ENCODE measurements around the gene PGF.
A peak's percentile ranks its signal among the peaks of the same experiment; 100 is the strongest.
"Not testable (repeated sequence)": the region's sequence is repeated elsewhere in the genome, so short reads cannot be mapped to it uniquely, and the experiment has no call there.

PGF gene

DNA sequence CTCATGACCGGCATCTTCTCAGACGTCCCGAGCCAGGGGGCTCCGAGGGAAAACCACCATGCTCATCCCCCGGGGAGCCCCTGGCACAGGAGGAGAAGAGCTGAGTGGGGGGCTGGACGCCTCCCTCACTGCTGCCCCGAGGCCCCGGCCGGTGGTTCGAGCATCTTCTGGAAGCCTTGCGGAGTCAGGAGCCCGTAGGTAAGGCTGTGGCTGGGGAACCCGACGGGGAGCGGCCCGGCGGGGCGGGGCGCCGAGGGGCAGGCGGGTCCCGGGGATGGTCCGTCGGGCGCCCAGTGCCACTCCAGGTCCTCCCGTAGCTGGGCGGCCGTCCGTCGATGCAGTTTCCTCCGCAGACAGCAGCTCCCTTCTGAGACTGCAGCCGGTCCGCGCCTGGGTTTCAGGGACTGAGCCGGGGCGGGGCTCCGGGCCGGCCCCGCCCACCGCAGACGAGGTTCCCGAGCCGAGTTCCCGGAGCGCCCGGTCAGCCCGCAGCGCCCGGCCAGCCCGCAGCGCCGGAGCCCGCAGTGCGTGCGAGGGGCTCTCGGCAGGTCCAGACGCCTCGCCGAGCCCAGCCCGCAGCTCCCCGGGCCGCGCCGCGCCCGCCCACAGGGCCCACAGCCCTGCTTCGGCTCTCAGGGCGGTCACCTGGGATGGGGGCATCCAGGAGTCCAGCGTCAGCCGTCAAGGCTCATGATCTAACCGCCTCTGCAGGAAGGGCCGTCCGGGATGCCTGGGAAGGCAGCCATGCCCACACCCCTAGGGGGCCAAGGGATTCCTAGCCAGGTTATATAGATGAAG, at the start of gene PGF:
PGF (minus strand) TSS at position 369 of the 798 bp plus-strand sequence; CDS start at position 14, 355 bp downstream.
- peak; percentile 24 for DNase-seq

DNA sequence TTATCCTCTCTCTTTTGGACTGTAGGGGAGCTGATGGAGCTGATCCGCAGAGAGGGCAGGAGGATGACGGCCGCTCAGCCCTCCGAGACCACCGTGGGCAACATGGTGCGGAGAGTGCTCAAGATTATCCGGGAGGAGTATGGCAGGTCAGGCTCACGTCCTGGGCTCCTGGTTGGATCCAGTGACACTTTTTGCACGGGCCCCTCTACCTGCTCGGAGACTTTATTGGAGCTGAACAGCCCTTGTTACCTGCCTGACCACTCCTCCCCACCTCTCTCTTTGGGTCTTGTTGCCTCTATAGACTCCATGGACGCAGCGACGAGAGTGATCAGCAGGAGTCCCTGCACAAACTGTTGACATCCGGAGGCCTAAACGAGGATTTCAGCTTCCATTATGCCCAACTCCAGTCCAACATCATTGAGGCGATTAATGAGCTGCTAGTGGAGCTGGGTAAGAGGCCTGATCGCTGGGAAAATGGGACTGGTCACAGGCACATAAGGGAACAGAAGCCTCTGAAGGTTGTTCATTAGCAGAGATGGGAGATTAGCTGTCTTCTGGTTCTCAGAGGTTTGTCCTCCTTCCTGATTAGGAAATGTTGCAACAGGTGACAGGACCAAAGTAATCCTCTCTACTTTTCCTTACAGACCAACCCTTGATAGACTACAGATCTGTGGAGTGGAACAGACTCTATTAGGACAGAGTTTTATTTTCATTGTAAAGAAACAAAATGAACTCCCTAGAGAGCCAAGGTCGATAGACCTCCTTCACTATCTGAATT, 48.0 kb upstream of the PGF start:
- peak; percentile 12 for DNase-seq

DNA sequence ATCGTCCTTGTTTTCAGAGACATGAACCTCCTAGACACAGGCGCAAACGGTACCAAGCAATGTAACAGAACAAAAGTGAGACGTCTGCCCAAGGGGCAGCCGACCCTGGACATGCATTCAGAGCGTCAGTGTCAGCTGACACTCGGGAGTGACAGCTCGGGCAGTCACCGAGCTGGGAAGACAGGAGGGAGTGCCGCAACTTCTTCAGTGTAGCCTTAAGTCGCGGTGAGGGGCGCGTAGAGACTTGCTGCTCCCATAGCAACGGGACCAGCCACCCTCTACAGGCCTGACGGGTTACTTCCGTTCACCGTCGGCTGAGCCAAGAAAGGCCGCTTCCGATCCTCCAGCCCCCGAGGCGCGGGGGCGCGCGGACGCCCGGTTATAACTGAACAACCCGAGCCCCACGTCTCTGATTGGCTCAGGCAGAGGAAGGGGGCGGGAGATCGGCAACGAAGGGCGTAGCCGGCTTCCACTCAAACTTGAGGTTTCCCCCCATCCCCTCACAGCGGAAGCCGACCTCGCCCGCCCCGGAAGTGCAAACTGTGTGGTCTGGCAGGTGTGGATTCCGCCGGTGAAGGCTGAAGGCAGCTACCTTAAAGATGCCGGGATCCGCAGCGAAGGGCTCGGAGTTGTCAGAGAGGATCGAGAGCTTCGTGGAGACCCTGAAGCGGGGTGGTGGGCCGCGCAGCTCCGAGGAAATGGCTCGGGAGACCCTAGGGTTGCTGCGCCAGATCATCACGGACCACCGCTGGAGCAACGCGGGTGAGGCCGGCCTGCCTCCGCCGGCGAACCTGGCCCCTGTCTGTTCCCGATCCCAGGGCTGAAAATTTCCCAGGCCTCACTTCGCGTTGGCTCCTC, 47.2 kb upstream of the PGF start, which contains the start of gene EIF2B2:
EIF2B2 (plus strand) TSS at position 530 of the 858 bp plus-strand sequence; CDS start at position 600, 70 bp downstream.
- DNase-seq = peak; percentile 99

DNA sequence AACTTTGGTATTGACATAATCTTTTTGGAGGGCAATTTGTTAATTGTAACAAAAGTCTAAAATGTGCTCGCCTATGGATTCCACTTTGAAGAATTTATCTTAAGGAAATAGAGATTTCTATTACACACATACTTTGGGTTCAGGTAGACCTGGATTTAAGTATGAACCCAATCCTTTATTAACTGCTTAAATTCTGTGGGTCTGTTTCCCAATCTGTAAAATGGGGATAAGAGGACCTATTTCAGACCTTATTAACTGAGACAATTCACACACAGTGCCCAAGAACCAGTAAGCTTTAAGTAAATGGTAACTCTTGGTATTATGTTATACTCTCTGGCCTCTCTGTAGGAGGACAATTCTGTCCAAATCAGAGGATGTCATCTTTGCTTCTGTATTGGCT, 46.5 kb upstream of the PGF start:
- no peak for DNase-seq

DNA sequence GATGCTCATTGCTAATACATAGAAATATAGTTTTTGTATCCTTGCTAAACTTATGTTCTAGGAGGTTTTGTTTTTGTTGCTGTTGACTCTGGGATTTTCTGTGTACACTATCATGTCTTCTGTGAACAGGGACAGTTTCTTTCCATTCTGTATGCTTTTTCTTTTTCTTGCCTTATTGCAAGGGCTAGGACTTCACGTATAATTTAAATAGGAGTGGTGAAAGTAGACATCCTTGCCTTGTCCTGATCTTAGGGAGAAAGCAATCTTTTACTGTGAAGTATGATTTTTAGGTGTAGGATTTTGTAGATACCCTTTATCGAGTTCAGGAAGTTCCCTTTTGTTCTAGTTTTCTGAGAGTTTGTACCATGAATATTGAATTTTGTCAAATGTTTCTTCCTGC, 45.9 kb upstream of the PGF start:
- DNase-seq = no peak

DNA sequence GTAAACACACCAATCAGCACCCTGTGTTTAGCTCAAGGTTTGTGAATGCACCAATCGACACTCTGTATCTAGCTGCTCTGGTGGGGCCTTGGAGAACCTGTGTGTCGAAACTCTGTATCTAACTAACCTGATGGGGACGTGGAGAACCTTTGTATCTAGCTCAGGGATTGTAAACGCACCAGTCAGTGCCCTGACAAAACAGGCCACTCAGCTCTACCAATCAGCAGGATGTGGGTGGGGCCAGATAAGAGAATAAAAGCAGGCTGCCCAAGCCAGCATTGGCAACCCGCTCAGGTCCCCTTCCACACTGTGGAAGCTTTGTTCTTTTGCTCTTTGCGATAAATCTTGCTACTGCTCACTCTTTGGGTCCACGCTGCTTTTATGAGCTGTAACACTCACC, 40.4 kb upstream of the PGF start:
- DNase-seq = not testable (repeated sequence)

DNA sequence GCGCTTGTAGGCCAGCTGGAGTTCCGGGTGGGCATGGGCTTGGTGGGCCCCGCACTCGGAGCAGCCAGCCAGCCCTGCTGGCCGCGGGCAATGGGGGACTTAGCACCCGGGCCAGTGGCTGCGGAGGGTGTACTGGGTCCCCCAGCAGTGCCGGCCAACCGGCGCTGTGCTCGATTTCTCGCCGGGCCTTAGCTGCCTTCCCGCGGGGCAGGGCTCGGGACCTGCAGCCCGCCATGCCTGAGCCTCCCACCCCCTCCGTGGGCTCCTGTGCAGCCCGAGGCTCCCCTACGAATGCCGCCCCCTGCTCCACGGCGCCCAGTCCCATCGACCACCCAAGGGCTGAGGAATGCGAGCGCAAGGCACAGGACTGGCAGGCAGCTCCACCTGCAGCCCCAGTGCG, 38.8 kb upstream of the PGF start:
- not testable (repeated sequence) for DNase-seq

DNA sequence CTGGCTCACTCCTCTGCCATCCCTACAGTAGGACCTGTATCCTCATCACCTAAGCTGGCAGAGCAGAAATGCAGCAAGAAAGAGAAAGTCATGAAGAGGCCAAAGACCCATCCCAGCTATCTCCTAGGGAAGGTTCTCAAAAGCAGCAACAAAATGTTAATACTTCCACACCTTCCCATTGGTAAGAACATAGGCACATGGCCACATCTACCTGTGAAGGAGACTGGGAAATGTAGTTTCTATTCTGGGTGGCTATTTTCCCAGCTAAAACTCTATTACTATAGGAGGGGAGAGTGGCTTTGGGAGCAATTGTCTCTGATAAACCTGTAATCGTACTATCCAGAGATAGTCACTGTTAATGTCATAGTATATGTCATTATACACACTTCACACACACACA, 33.6 kb upstream of the PGF start:
- no peak for DNase-seq

DNA sequence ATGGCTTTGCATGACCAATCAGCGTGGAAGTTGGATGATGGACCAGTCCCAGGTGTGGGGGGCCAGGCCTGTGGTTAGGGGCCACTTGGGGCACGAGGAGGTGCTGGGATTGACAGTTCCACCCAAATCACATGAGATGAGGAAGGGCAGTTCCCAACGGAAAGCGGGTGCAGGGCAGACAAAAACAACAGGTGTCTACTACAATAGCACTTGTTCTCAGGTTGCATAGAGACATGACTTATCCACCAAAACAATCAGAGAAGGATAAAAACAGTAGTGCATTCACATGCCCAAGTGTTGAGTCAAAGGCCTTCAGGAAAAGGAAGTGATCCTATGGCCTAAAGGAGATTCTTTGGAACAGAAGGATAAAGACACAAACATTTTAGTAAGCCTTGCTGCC, 32.7 kb upstream of the PGF start:
- DNase-seq = no peak

DNA sequence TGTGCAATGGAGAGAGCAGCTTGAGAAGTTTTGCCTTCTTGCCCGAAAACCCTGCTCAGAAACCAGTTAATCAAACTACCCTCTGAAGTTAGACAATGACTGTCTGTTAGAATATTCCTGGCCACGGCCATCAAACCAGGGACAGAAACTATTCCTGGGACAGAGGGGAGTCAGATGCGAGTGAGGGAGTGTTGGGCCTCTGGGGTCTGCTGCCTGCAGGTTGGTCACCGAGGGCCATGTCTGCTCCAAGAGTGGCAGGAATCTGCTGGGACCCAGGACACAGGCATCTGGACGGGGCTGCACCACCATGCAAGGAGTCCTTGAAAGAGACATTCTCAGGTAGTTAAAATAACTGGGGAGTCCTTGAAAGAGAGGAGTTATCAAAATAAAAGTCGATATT, 30.4 kb upstream of the PGF start:
- no peak for DNase-seq

DNA sequence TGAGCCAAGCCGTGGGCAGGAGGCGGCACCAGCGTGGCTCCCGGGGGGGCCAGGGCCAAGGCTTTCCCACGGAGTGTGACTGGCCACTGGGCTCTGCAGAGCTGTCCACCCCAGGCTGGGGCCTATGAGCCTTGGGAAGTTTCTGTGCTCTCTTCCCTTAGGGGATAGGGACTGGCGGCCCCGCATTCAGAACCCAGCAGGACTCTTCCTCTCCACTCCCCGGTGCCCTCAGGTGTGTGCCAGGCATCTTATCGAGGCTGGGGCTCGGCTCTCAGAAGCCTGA, 29.6 kb upstream of the PGF start:
- DNase-seq = no peak

DNA sequence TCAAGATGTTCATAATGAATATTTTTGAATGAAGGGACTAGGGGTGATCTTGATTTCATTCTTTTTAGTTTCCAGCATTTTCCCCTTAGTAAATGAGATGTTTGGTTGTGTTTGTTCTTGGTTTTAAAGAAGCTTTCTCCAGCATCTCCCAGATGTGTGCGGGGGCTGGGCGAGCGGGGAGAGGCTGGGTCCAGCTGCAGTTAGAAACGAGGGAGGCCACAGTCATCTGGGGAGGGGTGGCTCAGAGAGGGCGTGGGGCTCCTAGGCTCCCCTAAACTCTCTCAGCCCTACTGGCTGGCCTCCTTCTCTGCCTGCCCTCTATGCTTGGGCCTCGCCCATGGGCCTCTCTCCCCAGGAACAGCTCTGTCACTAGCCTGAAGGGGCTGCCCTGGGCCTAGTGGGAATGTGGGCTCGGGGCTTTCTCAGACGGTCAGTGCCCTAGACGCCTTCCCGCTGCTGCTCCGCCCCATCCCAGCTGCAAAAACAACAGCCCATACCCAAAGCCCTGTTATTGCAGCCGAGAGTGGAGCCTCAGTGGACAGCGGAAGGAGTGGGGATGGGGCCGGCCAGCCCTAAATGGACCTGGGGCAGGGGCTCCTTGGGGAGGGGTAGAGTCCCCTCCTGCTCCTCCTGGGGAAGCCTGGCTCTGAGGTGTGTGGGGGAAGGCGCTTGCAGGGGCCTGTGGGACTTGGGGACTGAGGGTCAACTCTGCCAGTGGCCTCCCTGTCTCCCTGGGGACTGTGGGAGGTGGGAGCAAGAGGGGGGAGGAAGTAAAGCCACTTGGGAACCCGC, 29.0 kb upstream of the PGF start:
- no peak for DNase-seq

DNA sequence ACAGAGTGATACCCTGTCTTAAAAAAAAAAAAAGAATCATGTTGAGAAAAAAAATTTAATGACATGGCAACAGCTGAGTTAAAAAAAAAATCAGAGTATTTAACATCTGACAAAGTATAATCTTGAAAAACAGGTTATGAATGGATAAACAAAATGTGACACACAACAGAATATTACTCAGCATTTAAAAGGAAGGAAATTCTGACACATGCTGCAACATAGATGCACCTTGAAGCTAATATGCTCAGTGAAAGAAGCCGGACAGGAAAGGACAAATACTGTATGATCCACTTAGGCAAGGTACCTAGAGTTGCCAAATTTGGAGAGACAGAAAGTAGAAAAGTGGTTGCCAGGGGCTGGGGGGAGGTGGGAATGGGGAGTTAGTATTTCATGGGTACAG, 27.9 kb upstream of the PGF start:
- DNase-seq = no peak

DNA sequence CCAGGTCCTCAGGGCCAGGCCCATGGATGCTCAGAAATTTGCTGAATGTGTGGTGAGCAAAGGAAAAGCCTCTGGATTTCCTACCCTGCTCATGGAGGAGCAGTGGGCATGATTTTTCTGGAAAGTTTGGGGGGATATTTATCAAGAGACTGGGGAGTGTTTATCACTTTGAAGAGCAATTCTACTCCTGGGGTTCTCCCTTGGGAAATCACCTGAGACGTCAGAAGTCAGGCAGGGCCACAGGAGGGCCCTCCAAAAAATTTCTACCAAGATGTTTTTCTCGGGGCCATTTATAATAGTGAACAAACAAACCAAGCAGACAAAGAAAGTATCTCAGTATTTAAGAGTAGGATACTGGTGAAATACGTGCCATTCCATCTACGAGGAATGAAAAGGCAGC, 27.3 kb upstream of the PGF start:
- no peak for DNase-seq

DNA sequence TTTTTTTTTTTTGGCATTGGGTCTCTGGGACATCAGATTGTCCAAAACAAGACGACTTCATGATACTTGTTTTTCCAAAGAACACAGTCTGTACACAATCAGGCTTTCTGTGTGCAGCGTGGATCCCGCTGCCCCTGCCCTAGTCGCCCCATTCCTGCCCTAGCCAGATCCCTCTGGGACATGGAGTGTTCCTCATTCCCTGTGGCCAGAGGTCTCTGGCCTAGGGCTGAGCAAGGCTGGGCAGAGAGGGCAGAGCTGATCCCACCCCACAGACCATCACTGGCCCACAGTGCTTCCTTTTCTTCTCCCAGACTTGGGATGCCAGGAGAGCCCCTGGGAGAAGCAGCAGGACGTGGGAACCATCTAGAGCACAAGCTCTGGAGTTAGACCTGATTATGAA, 26.4 kb upstream of the PGF start:
- DNase-seq = no peak

DNA sequence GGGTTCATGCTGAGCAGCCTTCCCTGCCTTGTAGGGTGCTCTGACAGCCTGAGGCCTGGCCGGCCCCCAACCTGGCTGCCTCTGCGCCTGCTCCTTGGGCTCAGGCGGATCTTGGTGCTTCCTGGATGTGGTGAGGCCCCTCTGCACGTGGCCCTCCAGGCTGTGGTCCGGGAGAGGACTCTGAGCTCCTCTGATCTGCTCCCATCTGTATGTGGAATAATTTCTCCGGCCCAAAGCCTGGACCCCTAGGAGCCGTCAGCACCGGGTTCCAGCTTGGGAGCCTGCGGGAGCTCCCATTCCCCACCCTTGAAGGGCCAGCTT, 26.0 kb upstream of the PGF start:
- no peak for DNase-seq

DNA sequence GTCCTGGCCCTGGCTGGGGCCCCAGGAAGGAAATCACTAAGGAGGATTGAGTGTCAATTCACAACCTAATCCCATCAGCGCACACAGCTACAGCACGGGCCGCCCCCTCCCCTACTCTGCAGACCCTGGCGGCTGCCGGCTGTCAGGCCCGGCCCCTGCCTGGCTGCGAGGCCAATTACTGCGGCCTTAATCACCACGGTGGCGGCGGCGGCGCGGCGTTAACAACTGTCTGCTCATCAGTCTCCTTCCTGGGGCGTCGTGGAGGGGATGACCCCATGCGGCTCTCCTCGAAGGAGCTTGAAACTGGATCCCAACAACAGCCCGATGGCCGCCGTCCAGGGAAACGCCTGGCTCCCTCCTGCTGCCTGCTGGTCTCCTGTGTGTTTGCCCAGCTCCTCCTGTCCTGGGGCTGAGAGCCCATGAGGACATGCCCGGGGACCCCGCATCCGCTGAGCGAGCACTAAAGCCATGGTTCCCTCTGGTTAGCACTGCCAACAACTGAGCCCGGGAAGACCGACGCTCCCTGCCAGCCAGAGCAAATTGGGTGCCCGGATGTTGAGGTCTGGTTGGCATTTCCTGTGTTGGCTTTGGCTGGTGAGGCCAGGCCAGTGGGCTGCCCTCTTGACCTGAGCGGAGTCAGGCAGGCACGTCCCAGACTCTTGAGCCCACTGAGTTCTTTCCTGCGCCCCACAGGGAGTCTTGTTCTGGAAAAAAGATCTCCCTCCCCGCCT, 25.5 kb upstream of the PGF start:
- DNase-seq = no peak

DNA sequence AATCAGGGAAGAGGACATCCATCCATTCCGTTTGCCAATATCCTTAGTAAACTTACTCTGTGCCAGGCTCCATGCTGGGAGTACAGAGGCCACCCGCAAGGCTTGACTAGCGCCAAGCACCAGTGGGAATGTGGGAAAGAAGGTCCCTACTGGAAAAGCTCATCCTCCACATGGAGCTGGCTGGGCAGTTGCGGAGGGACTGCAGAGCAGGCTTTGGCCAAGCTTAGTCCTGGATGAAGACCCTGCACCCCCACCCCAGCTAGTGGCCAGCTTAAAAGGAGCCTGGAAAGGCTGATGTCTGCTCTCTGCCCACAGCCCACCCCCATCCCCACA, 25.0 kb upstream of the PGF start:
- DNase-seq = no peak

DNA sequence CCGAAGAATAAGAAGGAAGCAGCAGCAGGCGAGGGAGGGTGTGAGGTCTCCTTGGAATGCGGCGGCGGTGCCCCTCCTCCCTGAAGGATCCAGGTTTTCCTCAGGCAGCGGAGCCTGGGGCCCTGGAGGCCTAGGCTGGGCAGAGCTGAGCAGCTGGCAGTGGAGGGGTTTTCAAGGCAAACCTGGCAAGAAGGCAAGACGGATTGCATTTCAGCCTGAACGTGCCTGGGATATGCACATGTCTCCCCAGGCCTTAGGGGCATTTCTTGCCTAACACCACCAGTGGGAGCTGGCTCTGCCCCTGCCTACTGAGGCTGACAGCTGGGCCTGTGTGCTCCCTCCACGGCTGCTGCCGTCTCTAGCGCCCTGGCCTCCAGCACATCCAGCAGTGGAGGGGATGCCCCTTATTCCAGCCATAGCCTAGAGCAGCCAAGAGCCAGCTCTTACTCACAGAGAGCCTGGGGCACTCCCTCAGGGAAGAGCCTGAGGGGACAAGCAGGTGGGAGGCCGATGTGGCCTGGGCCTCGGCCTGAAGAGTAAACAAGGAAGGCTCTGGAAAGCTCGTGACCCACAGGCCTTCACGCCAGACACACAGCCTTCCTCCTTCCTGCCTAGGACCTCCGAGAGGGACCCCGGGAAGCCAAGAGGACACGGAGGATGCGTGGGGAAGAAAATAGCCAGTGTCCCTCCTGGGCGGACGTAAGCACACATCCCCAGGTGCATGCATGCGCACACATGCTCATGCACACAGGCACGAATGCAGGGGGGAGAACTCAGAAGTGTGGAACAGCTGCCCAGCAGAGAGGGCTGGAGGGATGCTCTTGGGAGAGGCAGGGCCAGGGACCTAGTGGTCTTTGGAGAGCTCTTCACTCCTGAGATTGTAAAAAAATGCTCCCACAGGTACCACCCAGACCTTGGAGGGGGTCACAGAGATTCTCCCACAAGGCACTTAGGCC, 24.3 kb upstream of the PGF start:
- no peak for DNase-seq

DNA sequence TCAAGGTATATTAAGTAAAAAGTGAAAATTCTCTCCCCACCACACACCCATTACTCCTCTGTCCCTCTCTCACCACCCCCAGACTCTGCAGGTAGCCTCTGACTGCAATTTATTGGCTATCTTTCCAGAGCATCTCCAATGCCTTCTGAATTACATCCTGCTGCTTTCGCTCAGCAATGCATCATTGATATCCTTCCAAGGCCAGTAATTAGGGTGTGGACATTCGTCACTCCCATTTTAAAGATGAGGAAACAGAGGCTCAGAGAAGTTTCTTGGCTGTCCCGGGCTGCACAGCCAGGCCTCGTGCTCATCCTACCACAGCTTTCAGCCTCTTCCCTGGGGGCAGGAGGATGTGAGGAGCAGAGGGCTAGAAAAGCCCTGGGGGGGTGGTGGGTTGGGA, 23.6 kb upstream of the PGF start:
- no peak for DNase-seq

DNA sequence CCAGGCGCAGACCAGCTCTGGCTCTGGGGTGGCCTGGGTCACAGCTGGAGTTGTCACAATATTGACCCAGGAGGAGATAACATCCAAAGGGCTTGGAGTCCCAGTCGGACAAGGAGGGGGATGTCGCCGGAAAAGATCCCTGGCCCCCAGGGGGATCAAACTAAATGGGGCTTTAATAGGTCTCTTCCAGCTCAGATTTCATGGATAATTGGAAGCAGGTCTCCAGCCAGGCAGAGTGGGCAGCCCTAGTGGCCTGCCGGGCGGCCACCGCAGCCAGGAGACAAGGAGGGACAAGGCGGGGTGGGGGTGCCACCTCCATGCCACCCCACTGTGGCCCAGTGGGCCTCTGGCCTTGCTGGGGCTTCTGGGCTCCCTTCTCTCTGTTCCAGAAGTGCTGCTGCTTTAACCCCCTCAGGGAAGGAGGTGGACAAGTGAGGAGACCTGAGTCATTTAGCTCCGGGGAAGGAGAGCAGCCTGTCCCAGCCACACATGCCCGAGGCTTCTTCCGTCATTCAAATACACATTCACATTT, 23.1 kb upstream of the PGF start:
- DNase-seq = no peak
